ENCODE results near the gene TRIM69.
A peak's percentile ranks its signal among the peaks of the same experiment; 100 is the strongest.
"Not testable (repeated sequence)": the region's sequence is repeated elsewhere in the genome, so short reads cannot be mapped to it uniquely, and the experiment has no call there.

The TRIM69 gene

DNA sequence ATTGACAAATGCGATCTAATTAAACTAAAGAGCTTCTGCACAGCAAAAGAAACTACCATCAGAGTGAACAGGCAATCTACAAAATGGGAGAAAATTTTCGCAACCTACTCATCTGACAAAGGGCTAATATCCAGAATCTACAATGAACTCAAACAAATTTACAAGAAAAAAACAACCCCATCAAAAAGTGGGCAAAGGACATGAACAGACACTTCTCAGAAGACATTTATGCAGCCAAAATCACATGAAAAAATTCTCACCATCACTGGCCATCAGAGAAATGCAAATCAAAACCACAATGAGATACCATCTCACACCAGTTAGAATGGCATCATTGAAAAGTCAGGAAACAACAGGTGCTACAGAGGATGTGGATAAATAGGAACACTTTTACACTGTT, 7.1 kb downstream of the TRIM69 start:
- DNase-seq (ENCODE audit: low read depth in 2 of 2) = not testable (repeated sequence)

DNA sequence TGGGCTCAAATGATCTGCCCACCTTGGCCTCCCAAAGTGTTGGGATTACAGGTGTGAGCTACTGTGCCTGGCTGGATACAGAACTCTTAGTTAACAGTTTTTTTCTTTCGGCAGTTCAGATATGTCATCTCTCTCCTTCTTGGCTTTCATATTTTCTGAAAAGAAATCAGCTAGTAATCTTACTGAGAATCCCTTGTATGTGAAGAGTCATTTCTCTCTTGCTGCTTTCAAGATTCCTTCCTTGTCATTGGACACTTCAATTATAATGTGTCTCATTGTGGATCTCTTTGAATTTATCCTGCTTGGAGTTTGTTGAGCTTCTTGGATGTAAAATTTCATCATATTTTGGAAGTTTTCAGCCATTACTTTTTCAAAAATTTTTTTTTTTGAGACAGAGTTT, 17.0 kb downstream of the TRIM69 start:
- no peak for DNase-seq (ENCODE audit: low read depth in 2 of 2)

DNA sequence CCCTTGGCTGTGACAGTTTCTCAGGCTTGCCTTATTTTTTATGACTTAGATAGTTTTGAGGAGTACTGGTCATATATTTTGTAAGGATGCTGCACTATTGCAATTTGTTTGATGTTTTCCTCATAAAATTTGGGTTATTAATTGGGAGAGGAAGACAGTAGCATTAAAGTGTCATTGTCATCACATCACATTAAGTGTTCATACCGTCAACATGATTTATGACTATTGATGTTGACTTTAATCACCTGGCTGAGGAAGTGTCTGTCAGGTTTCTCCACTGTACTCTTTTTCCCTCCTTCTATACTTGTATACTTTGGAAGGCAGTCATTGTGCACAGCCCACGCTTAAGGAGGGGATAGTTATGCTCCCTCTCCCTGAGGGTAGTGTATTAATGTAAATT, 26.9 kb downstream of the TRIM69 start:
- no peak for DNase-seq (ENCODE audit: low read depth in 2 of 2)

DNA sequence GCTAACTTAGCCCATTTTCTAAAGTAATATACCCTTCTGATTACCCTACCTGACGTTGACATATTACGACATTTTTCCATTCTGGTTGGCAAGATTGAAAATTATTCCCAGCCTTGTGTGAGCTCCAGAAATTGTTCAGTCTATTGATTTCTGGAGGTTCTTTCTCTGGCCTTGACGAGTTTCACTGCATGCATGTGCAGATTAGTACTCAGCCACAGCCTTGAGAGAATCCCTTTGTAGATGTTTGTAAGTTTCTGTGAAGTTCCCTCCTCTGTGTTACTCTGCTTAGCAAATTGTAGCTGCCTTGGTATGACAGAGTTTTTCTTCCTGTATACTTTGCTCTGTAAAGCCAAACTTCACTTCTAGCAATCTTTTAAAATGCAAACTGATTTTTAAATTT, 27.5 kb downstream of the TRIM69 start:
- DNase-seq (ENCODE audit: low read depth in 2 of 2) = no peak

DNA sequence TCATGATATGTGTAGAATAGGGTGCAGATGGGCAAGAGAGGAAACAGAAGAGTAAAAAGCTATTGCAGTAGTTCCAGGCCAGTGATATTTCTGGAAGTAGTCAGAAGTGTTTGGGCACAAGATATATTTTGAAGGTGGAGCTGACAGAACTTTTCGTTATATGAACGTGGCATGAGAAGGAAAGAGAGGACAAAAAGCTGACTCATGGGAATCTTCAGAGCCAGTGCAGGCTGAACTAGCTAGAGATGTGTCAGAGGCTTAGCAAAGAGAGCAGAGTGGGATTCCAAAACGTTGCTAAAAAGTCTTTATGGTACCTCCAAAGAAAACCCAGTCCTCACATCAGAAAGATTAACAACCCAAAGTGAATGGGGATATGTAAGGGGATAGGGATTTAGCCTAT, 28.7 kb downstream of the TRIM69 start:
- DNase-seq (ENCODE audit: low read depth in 2 of 2) = no peak

DNA sequence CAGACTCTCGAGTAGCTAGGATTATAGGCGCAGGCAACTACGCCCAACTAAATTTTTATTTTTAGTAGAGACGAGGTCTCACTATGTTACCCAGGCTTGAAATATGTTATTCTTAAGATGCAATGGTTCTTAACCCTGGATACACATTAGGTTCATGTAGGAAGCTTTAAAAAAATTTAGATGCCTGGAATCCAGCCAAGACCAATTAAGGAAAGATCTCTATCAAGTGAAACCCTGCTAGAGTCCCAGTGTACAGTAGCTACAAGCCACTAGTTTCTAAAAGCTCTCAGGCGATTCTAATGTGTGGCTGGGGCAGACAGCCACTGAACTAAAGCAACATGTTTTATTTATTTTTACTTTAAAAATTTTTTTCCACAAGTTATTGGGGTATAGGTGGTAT, 33.2 kb downstream of the TRIM69 start:
- no peak for DNase-seq (ENCODE audit: low read depth in 2 of 2)

DNA sequence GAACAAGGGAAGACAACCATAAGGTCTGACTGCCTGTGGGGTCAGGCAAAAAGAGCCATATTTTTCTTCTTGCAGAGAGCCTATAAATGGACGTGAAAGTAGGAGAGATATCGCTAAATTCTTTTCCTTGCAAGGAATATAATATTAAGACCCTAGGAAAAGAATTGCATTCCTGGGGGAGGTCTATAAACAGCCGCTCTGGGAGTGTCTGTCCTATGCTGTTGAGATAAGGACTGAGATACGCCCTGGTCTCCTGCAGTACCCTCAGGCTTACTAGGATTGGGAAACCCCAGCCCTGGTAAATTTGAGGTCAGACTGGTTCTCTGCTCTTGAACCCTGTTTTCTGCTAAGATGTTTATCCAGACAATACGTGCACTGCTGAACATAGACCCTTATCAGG, 34.4 kb downstream of the TRIM69 start:
- not testable (repeated sequence) for DNase-seq (ENCODE audit: low read depth in 2 of 2)

DNA sequence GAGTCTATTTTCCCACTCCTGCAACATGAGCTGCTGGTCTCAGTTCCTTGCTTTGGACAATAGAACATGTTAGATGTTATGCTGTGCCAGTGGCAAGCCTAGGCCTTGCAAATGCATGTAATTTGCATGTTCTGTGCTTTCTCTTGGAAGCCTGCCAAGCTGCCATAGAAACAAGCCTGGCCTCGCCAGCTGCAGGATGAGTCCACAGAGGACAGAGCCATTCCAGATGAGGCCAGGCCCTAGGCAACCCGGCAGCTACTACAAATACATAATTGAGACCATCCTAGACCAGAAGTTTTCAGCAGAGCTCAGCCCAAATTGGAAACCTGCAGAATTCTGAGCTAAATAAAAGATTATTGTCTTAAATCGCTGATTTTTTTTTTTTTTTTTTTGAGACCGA, 39.6 kb downstream of the TRIM69 start:
- no peak for DNase-seq (ENCODE audit: low read depth in 2 of 2)

DNA sequence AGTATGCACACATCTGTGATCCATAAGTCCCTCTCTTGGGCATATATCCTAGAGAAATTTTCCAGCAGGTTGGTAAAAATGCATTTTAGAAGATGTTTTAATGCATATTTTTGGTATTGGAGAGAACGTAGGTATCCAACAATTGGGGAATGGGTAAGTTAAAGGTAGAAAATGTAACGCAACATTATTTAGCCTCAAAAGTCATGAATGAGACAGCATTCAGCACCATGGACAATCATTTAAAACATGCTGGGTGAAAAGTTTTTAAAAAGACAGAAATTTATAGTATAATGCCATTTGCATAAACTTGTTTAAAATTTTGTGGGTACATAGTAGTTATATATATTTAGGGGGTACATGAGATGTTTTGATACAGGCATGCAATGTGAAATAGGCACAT, 43.4 kb downstream of the TRIM69 start:
- no peak for DNase-seq (ENCODE audit: low read depth in 2 of 2)

DNA sequence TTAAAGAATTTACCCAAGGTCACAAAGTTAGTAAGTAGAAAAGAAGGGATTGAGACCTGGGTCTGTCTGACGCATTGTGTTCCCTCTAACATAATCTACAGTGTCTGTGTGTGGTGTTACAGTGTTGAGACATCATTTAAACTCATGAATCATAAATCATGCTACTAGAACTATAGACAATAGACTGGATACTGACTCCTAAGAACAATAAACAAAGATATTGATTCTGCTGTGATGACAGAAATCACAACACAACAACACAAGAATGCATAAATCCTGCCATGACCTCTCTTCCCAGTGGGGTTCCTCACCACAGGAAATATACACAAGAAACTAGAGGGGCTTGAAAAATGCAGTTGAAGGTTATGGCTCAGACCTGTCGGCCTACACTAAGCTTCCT, 44.3 kb downstream of the TRIM69 start:
- no peak for DNase-seq (ENCODE audit: low read depth in 2 of 2)

DNA sequence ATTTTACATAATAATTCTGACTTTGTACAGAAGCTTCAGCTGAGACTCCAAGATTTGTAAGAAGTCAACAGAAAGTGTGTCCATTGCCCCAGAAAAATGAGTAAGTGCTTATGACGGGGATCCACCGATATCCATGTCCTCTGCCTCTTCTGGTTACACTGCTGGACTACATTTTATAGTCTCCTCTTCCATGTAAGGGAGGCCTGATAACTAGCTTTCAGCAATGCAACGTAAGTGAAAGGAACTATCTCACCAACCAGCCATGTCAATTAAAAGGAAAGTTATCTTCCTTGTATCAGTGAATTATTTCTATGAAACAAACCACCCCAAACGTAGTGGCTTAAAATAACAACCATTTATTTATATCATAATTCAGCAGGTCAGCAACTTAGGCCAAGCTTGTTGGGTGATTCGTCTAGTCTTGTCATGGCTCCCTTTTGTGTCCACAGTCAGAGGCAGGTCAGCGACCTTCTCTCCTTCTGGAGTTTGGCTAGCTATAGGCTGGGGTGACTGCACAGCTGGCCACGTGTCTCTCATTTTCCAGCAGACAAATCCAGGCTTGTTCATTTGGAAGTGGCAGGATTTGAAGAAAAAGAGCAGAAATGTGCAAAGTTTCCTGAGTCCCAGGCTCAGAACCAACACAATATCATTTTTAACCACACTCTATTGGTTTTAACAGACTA, 44.9 kb downstream of the TRIM69 start:
- no peak for DNase-seq (ENCODE audit: low read depth in 2 of 2)

DNA sequence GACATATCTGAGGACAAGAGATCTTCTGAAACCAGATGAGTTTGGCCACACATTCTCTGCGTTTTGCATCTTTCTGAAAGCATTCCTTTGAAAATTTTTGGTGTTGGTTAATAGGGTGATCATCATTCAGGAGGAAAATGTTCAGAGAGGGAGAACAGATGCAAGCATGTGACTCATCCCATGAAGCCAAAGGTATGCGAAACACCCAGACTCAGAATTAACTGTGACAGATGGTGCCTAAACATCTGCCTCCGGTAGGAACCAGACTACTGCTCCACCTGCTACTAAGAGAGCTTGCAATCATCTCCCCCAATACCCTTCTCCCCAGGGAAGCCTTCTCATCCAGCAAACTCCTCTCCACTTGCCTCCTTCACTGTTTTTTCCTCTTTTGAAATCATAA, 46.2 kb downstream of the TRIM69 start:
- no peak for DNase-seq (ENCODE audit: low read depth in 2 of 2)

DNA sequence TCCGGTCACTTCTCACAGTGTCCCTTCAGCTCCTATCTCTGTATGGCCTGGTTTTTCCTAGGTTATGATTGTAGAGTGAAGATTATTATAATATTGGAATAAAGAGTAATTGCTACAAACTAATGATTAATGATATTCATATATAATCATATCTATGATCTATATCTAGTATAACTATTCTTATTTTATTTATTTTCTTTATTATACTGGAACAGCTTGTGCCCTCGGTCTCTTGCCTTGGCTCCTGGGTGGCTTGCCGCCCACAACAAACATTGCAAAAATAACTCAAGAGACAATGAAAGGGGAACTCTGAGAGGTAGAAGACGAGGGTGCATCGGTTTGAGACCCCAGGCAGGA, 48.6 kb downstream of the TRIM69 start:
- not testable (repeated sequence) for DNase-seq (ENCODE audit: low read depth in 2 of 2)

DNA sequence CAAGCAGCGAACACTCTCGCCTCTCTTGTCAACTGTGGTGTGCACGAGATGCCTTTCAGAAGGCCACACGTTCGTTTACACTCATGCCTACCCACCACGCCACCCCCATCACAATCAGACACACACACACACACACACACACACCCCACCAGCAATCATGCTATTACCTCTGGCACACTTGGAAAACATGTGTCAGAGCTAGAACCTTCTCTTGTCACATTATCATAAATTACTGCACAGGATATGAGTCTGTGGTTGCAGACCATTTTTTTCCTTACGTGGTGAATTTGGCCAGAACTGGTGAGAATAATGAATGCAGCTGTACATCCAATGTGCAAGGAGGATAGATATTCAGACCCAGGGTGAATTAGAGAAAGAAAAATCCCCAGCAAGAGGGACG, 52.4 kb downstream of the TRIM69 start:
- peak; percentile 32 to 44 for DNase-seq (ENCODE audit: low read depth in 2 of 2)

DNA sequence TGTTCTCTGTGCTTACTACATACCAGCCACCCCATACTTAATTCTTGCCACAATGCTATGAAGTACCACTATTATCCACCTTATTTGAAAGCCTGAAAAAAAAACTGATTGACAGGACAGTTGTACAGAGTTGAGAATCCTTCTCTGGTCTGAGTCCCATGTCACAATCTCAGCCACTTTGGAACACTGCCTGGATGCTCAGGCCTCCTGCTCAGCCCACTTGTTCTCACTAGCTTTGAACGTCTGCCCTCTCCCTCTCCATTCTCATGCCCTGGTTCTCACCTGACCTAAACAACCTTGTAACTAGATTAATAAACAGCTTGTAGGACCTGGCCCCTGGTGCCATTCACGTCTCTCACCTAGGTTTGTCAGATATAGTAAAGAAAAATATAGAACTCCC, 53.9 kb downstream of the TRIM69 start:
- DNase-seq (ENCODE audit: low read depth in 2 of 2) = no peak

DNA sequence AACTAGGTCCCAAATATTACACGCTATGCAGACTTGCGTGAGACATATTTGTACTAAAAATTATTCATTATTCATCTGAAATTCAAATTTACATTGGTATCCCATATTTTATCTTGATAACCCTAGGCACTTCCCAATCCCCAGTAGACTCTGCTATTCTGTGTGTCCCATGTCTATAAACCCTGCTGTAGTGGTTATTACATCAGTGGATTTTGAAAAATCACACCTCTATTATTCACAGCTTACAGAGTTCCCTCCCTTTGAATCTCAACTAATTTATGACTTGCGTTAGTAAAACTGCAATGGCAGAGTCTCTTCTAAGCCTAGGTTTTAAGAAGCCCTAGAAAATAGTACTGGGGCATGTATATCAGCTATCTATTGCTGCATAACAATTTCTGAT, 54.3 kb downstream of the TRIM69 start:
- DNase-seq (ENCODE audit: low read depth in 2 of 2) = no peak

DNA sequence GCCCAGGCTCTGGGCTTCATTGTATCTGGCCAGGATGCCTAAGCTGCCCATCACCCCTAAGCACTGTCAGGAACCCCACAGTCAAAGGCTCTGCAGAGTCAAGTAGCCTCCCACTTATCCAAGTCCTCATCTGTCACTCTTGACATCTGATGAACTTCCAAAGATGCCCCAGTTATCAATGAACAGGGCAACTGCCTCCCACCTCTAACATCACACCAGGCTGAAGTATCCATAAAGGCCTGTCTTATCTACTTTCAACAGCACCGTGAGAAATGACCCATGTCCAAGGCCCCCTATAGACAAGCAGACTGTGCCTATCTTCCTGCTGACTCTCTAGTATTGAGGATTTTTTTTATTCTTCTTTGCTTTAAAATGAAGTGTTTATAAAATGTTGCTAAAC, 56.4 kb downstream of the TRIM69 start:
- no peak for DNase-seq (ENCODE audit: low read depth in 2 of 2)

DNA sequence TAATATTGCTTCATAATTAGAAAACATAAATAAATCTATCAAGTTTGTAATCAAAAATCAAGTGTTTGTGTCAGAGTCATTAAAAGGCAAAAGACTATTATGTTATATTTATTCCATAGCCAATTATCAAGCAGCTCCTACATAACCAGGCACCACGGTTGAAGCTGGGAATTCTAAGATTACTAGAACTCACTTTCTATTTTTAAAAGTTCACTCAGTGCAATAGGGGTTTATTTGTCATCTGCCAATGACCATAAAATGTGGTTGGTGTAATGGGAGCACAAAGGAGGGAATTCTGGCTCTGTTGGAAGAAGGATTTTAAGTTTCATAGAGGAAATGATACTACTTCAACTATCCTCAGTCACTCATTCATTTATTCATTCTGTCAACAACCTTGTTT, 57.7 kb downstream of the TRIM69 start:
- DNase-seq (ENCODE audit: low read depth in 2 of 2) = no peak

DNA sequence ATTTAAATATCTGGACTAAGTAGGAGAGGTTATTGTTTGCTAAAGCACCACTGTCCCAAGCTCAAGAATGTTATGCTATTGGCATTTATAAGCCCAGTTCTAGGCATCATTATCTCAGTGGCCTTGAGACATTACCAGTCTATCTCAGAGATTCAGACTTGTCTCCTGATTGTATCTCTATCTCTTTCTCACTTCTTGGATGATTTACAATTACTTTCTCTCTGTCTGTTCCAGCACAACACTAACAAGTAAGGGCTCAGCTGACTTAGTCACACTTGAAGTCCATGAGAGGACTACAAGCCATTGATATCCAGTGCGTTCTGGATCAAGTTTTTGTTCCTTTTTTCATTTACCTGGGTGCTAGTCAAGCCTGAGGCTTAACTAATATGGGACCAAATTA, 60.2 kb downstream of the TRIM69 start:
- DNase-seq (ENCODE audit: low read depth in 2 of 2) = no peak

DNA sequence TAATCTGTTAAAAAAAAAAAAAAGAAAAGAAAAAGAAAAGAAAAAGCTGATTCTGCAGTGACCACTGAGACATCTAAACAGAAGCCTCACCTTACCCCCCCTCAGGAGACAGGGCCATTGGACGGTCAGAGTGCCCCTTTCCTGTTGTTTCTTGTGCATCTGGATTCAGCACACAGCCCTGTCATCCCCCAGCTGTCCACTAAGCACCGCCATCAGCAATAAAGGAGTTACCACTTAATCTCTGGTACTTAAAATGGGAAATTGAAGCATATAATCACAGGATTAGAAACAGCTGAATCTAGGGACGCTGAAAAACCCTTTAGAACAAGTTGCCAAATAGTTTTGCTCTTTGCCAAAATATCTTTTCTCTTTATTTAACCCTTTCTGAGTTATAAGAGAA, 62.5 kb downstream of the TRIM69 start:
- no peak for DNase-seq (ENCODE audit: low read depth in 2 of 2)

DNA sequence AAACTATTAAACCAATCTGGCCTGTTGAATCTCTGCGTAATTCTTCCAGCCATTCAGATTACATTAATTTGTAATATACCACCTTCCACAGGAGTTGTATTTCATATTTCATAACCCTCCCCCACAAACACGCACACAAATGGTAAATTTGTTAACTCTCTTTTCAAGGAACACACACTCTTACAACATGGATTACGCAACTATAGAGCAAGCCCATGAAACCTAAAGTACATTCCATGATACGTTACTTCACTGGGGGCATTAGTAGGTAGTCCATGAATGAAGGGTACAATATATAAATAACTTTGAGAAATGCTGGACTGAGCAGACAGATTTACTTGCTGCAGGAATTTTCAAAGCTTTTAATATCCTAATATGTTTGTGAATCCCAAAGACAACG, 65.0 kb downstream of the TRIM69 start:
- no peak for DNase-seq (ENCODE audit: low read depth in 2 of 2)

DNA sequence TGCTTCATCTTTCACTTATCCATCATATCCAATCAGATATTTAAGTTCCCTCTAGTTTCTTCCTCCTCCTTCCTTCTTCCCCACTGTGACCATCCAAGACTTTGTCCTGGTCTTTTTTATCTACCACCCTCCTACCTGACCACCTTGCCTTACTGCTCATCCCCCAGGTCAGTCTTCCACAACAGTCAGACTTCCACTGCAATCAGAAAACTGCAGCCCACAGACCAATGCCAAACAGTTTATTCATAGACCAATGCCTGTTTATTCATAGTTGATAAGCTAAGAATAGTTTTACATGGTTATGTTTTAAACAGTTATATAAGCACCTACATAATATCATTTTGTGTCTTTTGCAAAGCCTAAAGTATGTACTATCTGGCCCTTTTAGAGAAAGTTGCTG, 65.5 kb downstream of the TRIM69 start:
- no peak for DNase-seq (ENCODE audit: low read depth in 2 of 2)

DNA sequence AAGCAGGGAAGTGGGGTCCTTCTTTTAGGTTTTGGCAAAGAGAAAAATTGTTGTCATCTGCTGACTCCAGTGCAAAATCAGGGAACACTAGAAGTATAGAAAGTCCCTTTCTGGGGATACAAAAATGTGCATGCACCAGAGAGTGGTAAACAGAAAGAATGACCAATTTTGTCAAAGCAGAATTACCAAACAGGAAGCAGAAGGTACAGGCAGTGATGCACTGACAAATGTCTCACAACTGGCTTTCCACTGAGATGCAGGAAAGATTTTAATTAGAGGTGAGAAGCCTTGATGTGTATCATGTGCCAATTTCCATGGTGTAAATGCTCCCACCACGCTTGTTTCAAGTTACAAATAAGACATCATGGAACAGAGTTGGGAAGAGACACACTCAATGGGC, 66.0 kb downstream of the TRIM69 start:
- DNase-seq (ENCODE audit: low read depth in 2 of 2) = no peak

DNA sequence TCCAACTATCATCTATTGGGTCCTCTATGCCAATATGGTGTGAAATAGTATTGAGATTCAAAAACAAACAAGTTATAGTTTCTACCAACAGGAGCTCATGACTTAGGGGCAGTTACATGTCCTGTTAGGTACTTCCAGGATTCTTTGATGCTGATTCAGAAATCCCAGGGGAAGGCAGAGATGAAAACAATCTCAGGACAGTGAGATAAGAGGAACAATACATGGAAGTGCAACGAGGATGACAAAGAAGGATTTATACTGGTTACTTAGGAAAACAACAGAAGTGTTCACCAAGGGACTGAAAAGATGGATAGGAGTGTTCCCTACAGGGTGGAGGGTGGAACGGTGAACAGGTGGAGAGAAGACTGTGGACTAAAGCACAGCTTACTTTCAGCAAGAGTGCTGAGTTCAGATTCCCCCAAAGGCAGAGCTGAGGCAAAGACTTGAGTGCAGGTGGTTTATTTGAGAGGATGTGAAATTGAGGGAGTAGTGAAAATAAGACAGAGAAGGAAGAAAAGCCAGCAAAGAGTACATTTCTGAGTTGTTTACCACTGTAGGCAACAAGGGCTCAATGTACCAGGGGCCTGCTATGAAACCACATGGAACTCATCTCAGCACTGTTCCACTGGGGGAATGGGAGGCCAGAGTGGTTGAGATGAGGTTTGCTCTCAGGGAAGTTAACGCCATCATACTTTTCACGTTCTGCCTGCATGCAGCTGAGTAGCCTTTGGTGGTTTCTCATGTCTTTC, 68.1 kb downstream of the TRIM69 start:
- DNase-seq (ENCODE audit: low read depth in 2 of 2) = no peak
